SK-N-SH treated with all-trans-retinoic acid at 6 μM for 48 hours (cell line): ENCODE results near the gene MRRF.

Source experiments
- ATAC-seq: fragments of 200-7000 bp; cut with Tn5 transposase; 3 replicates; pipeline ENCODE4 v1.9.1; 2020; ENCODE audit warnings: mild to moderate bottlenecking, moderate library complexity
- ARNTL ChIP-seq: fragments of 450-650 bp; formaldehyde crosslinking; IDR thresholded peaks from 2 replicates; pipeline ENCODE4 v1.5.0; 2020; ENCODE audit warnings: low read depth, mild to moderate bottlenecking, moderate library complexity, borderline replicate concordance
- BACH2 ChIP-seq: fragments of 250-450 bp; sonication (Bioruptor Pico); IDR thresholded peaks from 2 replicates; pipeline ENCODE4 v1.9.0; 2021; ENCODE audit warnings: mild to moderate bottlenecking, borderline replicate concordance
- CSDC2 ChIP-seq: fragments of 250-450 bp; sonication (Bioruptor Pico); IDR thresholded peaks from 2 replicates; pipeline ENCODE4 v1.5.0; 2020; ENCODE audit warnings: mild to moderate bottlenecking, moderate library complexity
- ESRRG ChIP-seq: fragments of 250-450 bp; sonication (Bioruptor Pico); IDR thresholded peaks from 2 replicates; pipeline ENCODE4 v1.6.1; 2021; ENCODE audit warnings: mild to moderate bottlenecking
- ISL1 ChIP-seq: fragments of 250-450 bp; sonication (Bioruptor Pico); IDR thresholded peaks from 2 replicates; pipeline ENCODE4 v2.1.2; 2022; ENCODE audit warnings: mild to moderate bottlenecking, moderate library complexity
- OSR1 ChIP-seq: fragments of 250-450 bp; sonication (Bioruptor Pico); IDR thresholded peaks from 2 replicates; pipeline ENCODE4 v1.8.0; 2022; ENCODE audit warnings: moderate library complexity, mild to moderate bottlenecking, inconsistent platforms
- PATZ1 ChIP-seq: fragments of 250-450 bp; sonication (Bioruptor Pico); IDR thresholded peaks from 2 replicates; pipeline ENCODE4 v1.8.0; 2020; ENCODE audit warnings: mild to moderate bottlenecking, moderate library complexity, borderline replicate concordance
- PPARA ChIP-seq: fragments of 250-450 bp; sonication (Bioruptor Pico); IDR thresholded peaks from 2 replicates; pipeline ENCODE4 v1.5.0; 2020; ENCODE audit warnings: mild to moderate bottlenecking, borderline replicate concordance
- SNAI2 ChIP-seq: fragments of 250-450 bp; sonication (Bioruptor Pico); IDR thresholded peaks from 2 replicates; pipeline ENCODE4 v1.5.0; 2020; ENCODE audit warnings: mild to moderate bottlenecking, moderate library complexity
- TCF4 ChIP-seq: fragments of 250-450 bp; sonication (Bioruptor Pico); IDR thresholded peaks from 2 replicates; pipeline ENCODE4 v1.8.0; 2021; ENCODE audit warnings: mild to moderate bottlenecking, moderate library complexity, borderline replicate concordance
- ZC3H10 ChIP-seq: fragments of 250-450 bp; sonication (Bioruptor Pico); IDR thresholded peaks from 2 replicates; pipeline ENCODE4 v1.5.1; 2021; ENCODE audit warnings: mild to moderate bottlenecking, moderate library complexity
- ZFP3 ChIP-seq: fragments of 250-450 bp; sonication (Bioruptor Pico); IDR thresholded peaks from 2 replicates; pipeline ENCODE4 v1.5.0; 2020; ENCODE audit warnings: mild to moderate bottlenecking, moderate library complexity
- ZFP30 ChIP-seq: fragments of 450-650 bp; formaldehyde crosslinking; IDR thresholded peaks from 2 replicates; pipeline ENCODE4 v1.5.0; 2022; ENCODE audit warnings: mild to moderate bottlenecking, moderate library complexity
- ZNF565 ChIP-seq: fragments of 450-650 bp; formaldehyde crosslinking; conservative IDR thresholded peaks from 2 replicates; pipeline ENCODE4 v1.5.0; 2020; ENCODE audit warnings: low read depth, mild to moderate bottlenecking, moderate library complexity
- ZNF70 ChIP-seq: fragments of 450-650 bp; formaldehyde crosslinking; IDR thresholded peaks from 2 replicates; pipeline ENCODE4 v1.5.0; 2020; ENCODE audit warnings: mild to moderate bottlenecking, moderate library complexity
- TF ChIP-seq, protein P1 (sequence below): fragments of 250-450 bp; sonication (Bioruptor Pico); IDR thresholded peaks from 2 replicates; pipeline ENCODE4 v1.8.0; 2021; ENCODE audit warnings: low read depth, mild to moderate bottlenecking, moderate library complexity, borderline replicate concordance
- TF ChIP-seq, protein P2 (sequence below): fragments of 250-450 bp; sonication (Bioruptor Pico); IDR thresholded peaks from 2 replicates; pipeline ENCODE4 v1.5.1; 2021; ENCODE audit warnings: mild to moderate bottlenecking, moderate library complexity
- TF ChIP-seq, protein P3 (sequence below): fragments of 250-450 bp; sonication (Bioruptor Pico); IDR thresholded peaks from 2 replicates; pipeline ENCODE4 v1.5.0; 2020; ENCODE audit warnings: mild to moderate bottlenecking, moderate library complexity

Gene MRRF

GRCh38 chr9:122225312-122226141, 39.2 kb upstream of the MRRF start:
- no peak for TF ChIP-seq ZNF565 (CRISPR knock-in tag)
- TF ChIP-seq, protein P1, sequence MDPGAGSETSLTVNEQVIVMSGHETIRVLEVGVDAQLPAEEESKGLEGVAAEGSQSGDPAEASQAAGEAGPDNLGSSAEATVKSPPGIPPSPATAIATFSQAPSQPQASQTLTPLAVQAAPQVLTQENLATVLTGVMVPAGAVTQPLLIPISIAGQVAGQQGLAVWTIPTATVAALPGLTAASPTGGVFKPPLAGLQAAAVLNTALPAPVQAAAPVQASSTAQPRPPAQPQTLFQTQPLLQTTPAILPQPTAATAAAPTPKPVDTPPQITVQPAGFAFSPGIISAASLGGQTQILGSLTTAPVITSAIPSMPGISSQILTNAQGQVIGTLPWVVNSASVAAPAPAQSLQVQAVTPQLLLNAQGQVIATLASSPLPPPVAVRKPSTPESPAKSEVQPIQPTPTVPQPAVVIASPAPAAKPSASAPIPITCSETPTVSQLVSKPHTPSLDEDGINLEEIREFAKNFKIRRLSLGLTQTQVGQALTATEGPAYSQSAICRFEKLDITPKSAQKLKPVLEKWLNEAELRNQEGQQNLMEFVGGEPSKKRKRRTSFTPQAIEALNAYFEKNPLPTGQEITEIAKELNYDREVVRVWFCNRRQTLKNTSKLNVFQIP (CRISPR knock-in tag), result no peak
- TF ChIP-seq BACH2 (CRISPR knock-in tag), result no peak
- no peak for TF ChIP-seq ARNTL (CRISPR knock-in tag)
- TF ChIP-seq ZFP30, result no peak
- TF ChIP-seq PATZ1 (CRISPR knock-in tag), result no peak
- TF ChIP-seq SNAI2 (CRISPR knock-in tag), result no peak
- no peak for TF ChIP-seq OSR1 (CRISPR knock-in tag)
- TF ChIP-seq ZNF70 (CRISPR knock-in tag), result no peak
- no peak for TF ChIP-seq TCF4 (CRISPR knock-in tag)
- TF ChIP-seq, all 23 proteins: peak for 0
- no peak for ATAC-seq

DNA sequence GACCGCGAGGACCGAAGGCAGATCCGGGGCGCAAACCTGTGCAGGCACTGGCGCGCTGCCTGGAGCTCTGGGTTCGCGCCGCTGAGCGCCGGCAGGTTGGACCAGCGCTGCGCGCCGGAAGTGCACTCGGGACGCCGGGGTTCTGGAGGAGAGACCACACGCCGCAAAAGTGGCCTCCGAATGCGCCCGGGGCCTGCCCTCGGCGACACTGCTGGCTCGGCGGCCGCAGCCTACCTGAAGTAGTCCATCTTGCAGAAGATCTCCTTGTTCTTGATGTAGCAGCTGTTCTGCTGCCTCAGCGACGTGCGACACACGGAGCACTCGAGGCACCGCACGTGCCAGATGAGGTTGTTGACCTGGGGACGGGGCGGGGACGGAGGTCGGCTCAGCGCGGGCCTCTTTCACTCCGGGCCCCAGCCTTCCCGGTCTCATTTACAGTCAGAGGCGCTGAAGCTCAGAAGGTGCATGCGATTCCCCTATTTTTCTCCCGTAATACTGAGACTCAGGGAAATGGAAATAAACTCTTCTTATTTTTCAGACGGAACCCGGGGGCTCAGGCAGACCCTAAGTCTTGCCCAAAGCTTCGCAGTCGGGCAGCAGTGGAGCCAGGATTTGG, 38.4 kb upstream of the MRRF start:
- TF ChIP-seq, protein P2, sequence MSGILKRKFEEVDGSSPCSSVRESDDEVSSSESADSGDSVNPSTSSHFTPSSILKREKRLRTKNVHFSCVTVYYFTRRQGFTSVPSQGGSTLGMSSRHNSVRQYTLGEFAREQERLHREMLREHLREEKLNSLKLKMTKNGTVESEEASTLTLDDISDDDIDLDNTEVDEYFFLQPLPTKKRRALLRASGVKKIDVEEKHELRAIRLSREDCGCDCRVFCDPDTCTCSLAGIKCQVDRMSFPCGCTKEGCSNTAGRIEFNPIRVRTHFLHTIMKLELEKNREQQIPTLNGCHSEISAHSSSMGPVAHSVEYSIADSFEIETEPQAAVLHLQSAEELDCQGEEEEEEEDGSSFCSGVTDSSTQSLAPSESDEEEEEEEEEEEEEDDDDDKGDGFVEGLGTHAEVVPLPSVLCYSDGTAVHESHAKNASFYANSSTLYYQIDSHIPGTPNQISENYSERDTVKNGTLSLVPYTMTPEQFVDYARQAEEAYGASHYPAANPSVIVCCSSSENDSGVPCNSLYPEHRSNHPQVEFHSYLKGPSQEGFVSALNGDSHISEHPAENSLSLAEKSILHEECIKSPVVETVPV (CRISPR knock-in tag), result no peak
- TF ChIP-seq, protein P3, sequence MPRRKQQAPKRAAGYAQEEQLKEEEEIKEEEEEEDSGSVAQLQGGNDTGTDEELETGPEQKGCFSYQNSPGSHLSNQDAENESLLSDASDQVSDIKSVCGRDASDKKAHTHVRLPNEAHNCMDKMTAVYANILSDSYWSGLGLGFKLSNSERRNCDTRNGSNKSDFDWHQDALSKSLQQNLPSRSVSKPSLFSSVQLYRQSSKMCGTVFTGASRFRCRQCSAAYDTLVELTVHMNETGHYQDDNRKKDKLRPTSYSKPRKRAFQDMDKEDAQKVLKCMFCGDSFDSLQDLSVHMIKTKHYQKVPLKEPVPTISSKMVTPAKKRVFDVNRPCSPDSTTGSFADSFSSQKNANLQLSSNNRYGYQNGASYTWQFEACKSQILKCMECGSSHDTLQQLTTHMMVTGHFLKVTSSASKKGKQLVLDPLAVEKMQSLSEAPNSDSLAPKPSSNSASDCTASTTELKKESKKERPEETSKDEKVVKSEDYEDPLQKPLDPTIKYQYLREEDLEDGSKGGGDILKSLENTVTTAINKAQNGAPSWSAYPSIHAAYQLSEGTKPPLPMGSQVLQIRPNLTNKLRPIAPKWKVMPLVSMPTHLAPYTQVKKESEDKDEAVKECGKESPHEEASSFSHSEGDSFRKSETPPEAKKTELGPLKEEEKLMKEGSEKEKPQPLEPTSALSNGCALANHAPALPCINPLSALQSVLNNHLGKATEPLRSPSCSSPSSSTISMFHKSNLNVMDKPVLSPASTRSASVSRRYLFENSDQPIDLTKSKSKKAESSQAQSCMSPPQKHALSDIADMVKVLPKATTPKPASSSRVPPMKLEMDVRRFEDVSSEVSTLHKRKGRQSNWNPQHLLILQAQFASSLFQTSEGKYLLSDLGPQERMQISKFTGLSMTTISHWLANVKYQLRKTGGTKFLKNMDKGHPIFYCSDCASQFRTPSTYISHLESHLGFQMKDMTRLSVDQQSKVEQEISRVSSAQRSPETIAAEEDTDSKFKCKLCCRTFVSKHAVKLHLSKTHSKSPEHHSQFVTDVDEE (CRISPR knock-in tag), result no peak
- TF ChIP-seq CSDC2 (no peak), PPARA (CRISPR knock-in tag) (no peak), BACH2 (CRISPR knock-in tag) (no peak), ZFP30 (no peak), ESRRG (CRISPR knock-in tag) (no peak), TCF4 (CRISPR knock-in tag) (no peak), ZNF70 (CRISPR knock-in tag) (no peak), ISL1 (no peak)
- TF ChIP-seq, protein P1 (CRISPR knock-in tag), result no peak

DNA sequence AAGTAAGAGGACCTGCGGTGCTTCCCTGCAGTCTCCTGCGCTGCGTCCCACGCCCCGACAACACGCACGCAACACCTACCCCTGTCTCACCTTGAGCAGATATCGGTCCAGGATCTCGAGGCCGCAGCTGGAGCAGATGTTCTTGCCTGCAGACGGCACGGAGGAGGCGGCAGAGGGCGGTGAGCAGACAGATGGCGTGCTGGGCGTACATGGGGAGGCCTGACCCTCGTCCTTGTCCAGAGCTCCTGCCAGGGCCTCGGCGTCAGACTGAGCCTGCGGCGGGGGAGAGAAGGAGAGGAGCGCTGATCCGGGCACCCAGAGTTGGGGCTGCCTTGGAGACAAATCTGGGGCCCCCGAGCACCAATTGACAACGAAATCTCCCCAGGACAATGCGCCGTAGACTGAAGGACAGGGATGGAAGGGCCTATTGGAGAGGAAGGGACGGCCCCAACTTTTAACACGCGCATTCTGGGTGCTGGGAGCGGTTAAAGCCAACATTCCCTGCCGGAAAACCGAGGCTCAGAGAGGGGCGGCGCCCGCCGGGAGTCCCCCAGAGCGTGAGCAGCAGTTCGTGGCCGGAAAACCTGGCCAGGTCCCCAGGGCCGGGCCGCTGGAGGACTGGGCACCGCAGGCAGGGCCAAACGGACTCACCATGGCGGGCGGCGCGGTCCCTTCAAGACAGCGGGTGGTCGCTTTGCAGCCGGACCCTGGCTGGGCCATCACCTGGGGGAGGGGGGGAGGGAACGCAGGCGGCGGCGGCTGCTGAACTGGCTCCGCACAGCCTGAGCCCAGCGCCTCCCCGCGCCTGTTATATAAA, 37.7 kb upstream of the MRRF start:
- ATAC-seq, result peak; percentile 12
- TF ChIP-seq ISL1 (no peak), ESRRG (CRISPR knock-in tag) (no peak), ZC3H10 (CRISPR knock-in tag) (no peak), ZFP3 (no peak)

More for the DNA sequence above, 38.4 kb upstream of the MRRF start:
- no peak for ATAC-seq
